Measurements from ENCODE around the gene PTPRC.

PTPRC gene

DNA sequence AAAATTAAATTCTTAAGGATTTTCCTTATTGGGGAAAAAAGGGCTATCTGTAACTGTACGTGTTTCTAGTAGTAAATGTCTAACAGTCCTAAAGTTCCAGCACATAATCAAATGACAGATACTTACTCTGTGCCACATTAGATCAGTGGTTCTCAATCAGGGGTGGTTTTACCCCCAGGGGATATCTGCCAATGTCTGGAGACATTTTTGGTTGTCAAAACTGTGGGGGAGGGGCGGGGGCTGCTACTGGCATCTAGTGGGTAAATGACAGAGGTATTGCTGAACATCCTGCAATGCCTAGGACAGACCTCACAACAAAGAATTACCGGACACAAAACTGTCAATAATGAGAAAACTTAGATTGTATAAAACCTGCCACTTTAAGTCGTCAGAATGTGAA lies 33.4 kb upstream of the PTPRC start:
- no peak overlapping the region for H3K9ac ChIP-seq (ENCODE audit: low read depth, low read length)
- no peak overlapping the region for H3K27ac ChIP-seq (ENCODE audit: low read depth, low read length)

DNA sequence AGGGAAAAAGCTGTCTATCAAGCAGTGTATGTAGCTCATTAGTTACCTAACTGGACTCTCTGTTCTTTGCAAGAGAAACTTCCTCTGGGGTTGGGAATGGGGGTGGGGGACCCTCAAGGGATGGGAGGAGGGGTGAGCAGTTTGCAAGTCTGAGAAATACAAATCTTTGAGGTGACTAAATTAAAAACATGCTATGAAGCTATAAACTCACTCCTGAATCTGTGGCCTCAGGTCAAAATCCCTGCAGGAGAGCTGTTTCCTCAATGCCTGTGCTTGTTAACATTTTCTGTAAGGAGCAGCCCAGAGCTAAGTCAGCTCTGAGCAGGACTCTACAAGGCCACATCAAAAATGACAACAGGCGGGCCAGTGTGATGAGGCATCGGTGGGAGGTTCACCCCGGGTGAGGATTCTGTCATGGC lies 32.8 kb upstream of the PTPRC start:
- Histone ChIP-seq H3K36me3 (ENCODE audit: control insufficient read depth, insufficient read depth, low read length) (no peaks in the 10 kb centered on the region), H3K27ac (ENCODE audit: low read depth, low read length) (peak overlapping the region; percentile 17)

More for the DNA sequence above, 33.4 kb upstream of the PTPRC start:
- Histone ChIP-seq H3K27me3 (ENCODE audit: control insufficient read depth, insufficient read depth, low read length) (no peaks in the 10 kb centered on the region), H3K36me3 (ENCODE audit: control insufficient read depth, insufficient read depth, low read length) (no peaks in the 10 kb centered on the region), H3K4me1 (ENCODE audit: control insufficient read depth, insufficient read depth, low read length) (peaks cover 13% of the 10 kb centered on the region; the same call in 1 of the 2 replicates), H3K4me3 (ENCODE audit: low read depth, low read length) (no peak overlapping the region), H3K9me3 (ENCODE audit: control insufficient read depth, insufficient read depth, low read length) (peaks cover 3% of the 10 kb centered on the region)

DNA sequence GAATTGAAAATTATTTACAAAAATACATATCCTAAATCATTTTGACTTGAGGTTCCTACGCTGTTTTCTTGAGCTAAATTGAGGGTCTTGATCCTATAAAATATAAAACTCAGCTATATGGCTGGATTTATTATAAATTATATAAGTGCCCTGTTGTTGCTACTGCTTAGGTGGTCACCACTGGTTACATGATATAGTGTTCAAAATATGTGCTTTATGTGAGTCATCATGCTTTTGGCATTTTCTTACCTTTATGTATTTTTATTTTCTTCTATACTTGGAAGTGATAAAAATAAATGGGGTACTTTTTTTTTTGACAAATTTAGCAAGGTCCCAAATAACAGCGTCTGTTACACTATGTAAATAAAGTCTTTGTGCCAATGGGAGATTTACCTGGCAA lies 31.1 kb upstream of the PTPRC start:
- Histone ChIP-seq H3K4me1 (ENCODE audit: control insufficient read depth, insufficient read depth, low read length) (peaks cover 6% of the 10 kb centered on the region; the same call in 1 of the 2 replicates), H3K9me3 (ENCODE audit: control insufficient read depth, insufficient read depth, low read length) (no peaks in the 10 kb centered on the region), H3K36me3 (ENCODE audit: control insufficient read depth, insufficient read depth, low read length) (no peaks in the 10 kb centered on the region), H3K9ac (ENCODE audit: low read depth, low read length) (no peak overlapping the region), H3K4me3 (ENCODE audit: low read depth, low read length) (no peak overlapping the region), H3K27ac (ENCODE audit: low read depth, low read length) (no peak overlapping the region), H3K27me3 (ENCODE audit: control insufficient read depth, insufficient read depth, low read length) (no peaks in the 10 kb centered on the region)

More for the DNA sequence above, 32.8 kb upstream of the PTPRC start:
- Histone ChIP-seq H3K9me3 (ENCODE audit: control insufficient read depth, insufficient read depth, low read length) (no peaks in the 10 kb centered on the region), H3K9ac (ENCODE audit: low read depth, low read length) (no peak overlapping the region), H3K27me3 (ENCODE audit: control insufficient read depth, insufficient read depth, low read length) (no peaks in the 10 kb centered on the region), H3K4me3 (ENCODE audit: low read depth, low read length) (no peak overlapping the region), H3K4me1 (ENCODE audit: control insufficient read depth, insufficient read depth, low read length) (peaks cover 10% of the 10 kb centered on the region; the same call in 1 of the 2 replicates)

DNA sequence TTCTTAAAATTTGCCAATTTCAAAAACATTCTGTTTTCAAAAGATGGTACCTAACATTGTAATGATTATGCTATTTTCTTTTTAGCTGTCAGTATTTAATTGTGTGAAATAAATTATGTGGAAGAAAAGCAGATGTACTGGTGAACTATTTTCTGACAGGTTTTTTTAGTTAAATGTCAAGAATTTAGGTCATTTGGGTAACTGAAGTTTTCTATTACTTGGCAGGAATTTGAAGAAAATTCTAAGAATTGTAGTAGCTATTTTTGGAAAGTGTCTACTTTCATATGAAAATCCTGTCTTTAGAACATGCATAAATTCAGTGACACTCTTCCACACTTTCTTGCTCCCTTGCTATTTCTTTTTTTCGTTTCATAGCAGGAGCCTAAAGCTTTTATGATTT lies 28.5 kb upstream of the PTPRC start:
- no peak overlapping the region for H3K9ac ChIP-seq (ENCODE audit: low read depth, low read length)
- H3K27me3 ChIP-seq (ENCODE audit: control insufficient read depth, insufficient read depth, low read length): no peaks in the 10 kb centered on the region
- H3K27ac ChIP-seq (ENCODE audit: low read depth, low read length): no peak overlapping the region
- H3K36me3 ChIP-seq (ENCODE audit: control insufficient read depth, insufficient read depth, low read length): no peaks in the 10 kb centered on the region
- H3K4me3 ChIP-seq (ENCODE audit: low read depth, low read length): no peak overlapping the region
- H3K9me3 ChIP-seq (ENCODE audit: control insufficient read depth, insufficient read depth, low read length): no peaks in the 10 kb centered on the region
- peaks cover 2% of the 10 kb centered on the region; the same call in 1 of the 2 replicates for H3K4me1 ChIP-seq (ENCODE audit: control insufficient read depth, insufficient read depth, low read length)

DNA sequence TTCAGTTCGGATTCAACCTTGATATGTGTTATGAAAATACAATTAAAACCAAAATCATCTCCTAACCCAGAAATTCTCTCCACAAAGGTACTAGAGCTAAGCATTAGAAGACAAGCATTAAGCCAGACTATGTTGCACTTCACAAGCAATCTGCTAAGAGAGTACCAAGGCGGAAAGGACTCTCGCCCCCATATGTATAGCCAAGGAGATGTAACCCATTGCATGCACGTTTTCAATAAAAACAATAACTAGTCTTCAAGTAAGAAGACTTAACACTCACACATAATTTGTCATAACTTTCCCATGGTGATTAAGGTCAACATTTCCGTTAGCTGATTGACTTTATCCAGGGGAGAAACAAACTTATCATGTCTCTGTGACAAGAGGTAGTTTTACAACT lies 27.6 kb upstream of the PTPRC start:
- no peak overlapping the region for H3K27ac ChIP-seq (ENCODE audit: low read depth, low read length)
- no peak overlapping the region for H3K9ac ChIP-seq (ENCODE audit: low read depth, low read length)
- H3K9me3 ChIP-seq (ENCODE audit: control insufficient read depth, insufficient read depth, low read length): no peaks in the 10 kb centered on the region
- H3K36me3 ChIP-seq (ENCODE audit: control insufficient read depth, insufficient read depth, low read length): no peaks in the 10 kb centered on the region
- no peak overlapping the region for H3K4me3 ChIP-seq (ENCODE audit: low read depth, low read length)
- no peaks in the 10 kb centered on the region for H3K27me3 ChIP-seq (ENCODE audit: control insufficient read depth, insufficient read depth, low read length)
- H3K4me1 ChIP-seq (ENCODE audit: control insufficient read depth, insufficient read depth, low read length): no peaks in the 10 kb centered on the region

DNA sequence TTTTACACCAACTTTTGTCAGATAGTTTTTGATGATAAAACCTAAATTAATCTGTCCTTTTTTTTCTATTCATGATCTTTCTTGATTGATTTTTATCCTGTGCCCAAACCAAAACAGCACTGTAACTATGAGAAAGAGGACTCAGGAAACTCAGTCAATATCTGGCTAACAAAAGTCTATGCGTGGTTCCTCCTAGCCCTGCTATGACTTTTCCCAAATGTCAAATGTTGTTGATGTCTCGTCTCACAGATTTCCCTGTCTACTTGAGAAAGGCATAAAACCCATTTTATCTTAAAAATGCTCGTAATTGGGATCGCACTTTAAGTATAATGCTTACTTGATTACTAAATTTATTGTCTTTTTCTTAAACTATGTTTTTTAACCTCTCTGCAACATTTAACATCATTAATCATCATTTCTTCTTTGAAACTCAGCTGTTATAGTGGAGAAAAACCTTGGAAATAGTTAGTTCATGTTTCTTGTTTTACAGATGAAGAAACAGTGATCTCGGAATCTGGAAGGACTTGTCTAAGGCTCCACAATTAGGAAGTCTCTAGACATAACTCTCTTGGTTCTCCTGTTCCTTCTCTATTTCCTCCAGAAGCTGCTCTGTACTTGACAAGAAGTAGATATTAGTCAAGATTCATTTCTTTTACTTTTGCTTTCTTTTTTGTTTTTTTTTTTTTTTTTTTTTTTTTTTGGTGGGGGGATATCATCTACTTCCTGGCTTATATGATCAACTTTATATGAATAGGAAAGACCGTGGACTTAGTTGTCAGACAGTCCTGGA lies 26.2 kb upstream of the PTPRC start:
- H3K27me3 ChIP-seq (ENCODE audit: control insufficient read depth, insufficient read depth, low read length): no peaks in the 10 kb centered on the region
- no peaks in the 10 kb centered on the region for H3K36me3 ChIP-seq (ENCODE audit: control insufficient read depth, insufficient read depth, low read length)
- no peaks in the 10 kb centered on the region for H3K4me1 ChIP-seq (ENCODE audit: control insufficient read depth, insufficient read depth, low read length)
- no peak overlapping the region for H3K4me3 ChIP-seq (ENCODE audit: low read depth, low read length)
- H3K9me3 ChIP-seq (ENCODE audit: control insufficient read depth, insufficient read depth, low read length): no peaks in the 10 kb centered on the region
- no peak overlapping the region for H3K27ac ChIP-seq (ENCODE audit: low read depth, low read length)
- no peak overlapping the region for H3K9ac ChIP-seq (ENCODE audit: low read depth, low read length)

DNA sequence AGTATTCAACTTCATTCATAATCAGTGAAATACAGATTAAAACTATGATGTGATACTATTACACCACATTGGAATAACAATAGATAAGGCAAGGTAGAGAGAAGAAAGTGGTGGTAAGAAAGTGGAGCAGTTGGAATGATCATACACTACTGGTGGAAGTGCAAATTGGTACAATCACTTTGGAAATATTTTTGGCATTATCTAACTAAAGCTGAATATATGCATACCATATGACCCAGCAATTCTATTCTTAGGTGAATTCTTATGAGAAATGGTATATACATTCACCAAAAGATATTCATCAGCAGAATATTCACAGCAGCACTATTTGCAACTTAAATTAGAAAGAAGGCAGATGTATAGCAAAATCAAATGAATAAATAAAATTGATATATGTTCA lies 21.4 kb upstream of the PTPRC start:
- H3K9ac ChIP-seq (ENCODE audit: low read depth, low read length): no peak overlapping the region
- H3K27me3 ChIP-seq (ENCODE audit: control insufficient read depth, insufficient read depth, low read length): no peaks in the 10 kb centered on the region
- no peak overlapping the region for H3K27ac ChIP-seq (ENCODE audit: low read depth, low read length)
- no peaks in the 10 kb centered on the region for H3K9me3 ChIP-seq (ENCODE audit: control insufficient read depth, insufficient read depth, low read length)
- H3K4me3 ChIP-seq (ENCODE audit: low read depth, low read length): no peak overlapping the region
- no peaks in the 10 kb centered on the region for H3K4me1 ChIP-seq (ENCODE audit: control insufficient read depth, insufficient read depth, low read length)
- no peaks in the 10 kb centered on the region for H3K36me3 ChIP-seq (ENCODE audit: control insufficient read depth, insufficient read depth, low read length)

DNA sequence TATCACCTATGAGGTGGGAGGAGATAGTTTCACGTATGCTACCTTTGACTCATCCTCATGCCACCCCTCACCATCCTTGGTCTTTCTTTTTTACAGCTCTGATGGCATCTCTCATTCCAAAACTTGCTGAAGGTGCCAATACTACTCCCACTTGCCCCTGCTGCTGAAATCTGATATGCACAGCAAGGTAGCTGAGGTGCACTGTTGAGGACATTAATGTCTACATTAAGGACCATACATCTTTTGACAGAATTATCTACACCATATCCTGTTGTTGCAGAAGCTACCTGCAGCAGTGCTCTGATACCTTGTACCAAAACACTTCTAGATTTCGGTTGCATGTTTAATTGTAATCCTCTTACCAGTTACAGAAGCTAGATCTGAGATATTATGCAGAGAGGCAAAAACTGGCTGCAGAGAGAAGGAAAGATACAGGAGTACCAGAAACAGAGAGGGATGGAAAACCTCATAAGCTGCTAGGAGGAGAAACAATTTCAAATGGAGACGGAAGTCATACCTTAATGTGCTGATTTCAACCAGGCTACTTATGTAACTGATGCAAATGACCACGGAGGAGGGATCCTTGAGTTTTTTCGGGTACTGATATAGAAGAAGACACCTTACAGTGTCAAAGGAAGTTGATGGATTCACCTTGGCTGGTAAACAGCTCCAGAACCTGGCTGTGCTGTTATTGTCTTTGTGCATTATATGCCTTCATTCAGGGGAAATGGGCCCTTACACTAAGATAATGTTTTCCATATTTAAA lies 19.3 kb upstream of the PTPRC start:
- no peak overlapping the region for H3K9ac ChIP-seq (ENCODE audit: low read depth, low read length)
- H3K36me3 ChIP-seq (ENCODE audit: control insufficient read depth, insufficient read depth, low read length): no peaks in the 10 kb centered on the region
- H3K27ac ChIP-seq (ENCODE audit: low read depth, low read length): no peak overlapping the region
- H3K27me3 ChIP-seq (ENCODE audit: control insufficient read depth, insufficient read depth, low read length): no peaks in the 10 kb centered on the region
- no peak overlapping the region for H3K4me3 ChIP-seq (ENCODE audit: low read depth, low read length)
- H3K4me1 ChIP-seq (ENCODE audit: control insufficient read depth, insufficient read depth, low read length): no peaks in the 10 kb centered on the region
- no peaks in the 10 kb centered on the region for H3K9me3 ChIP-seq (ENCODE audit: control insufficient read depth, insufficient read depth, low read length)

DNA sequence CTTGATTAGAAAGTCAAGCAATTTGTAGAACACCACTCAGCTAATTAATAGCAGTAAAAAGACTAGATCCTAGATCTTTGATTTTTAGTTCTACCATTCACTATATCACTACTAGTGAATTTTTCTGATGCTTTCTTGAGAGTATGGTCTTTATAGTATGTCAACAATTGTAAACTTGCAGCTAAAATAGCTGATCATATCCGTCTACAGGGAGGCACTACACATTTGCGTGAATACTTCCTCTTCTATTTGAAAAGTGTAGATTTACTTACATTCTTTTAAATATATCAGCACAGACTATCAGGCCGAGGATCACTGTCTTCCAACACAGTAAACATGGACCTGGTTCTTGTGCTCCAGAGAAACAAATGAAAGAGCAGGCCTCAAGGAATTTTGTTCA lies 18.6 kb upstream of the PTPRC start:
- Histone ChIP-seq H3K27ac (ENCODE audit: low read depth, low read length) (no peak overlapping the region), H3K36me3 (ENCODE audit: control insufficient read depth, insufficient read depth, low read length) (no peaks in the 10 kb centered on the region), H3K9ac (ENCODE audit: low read depth, low read length) (no peak overlapping the region), H3K4me1 (ENCODE audit: control insufficient read depth, insufficient read depth, low read length) (no peaks in the 10 kb centered on the region), H3K9me3 (ENCODE audit: control insufficient read depth, insufficient read depth, low read length) (no peaks in the 10 kb centered on the region), H3K4me3 (ENCODE audit: low read depth, low read length) (no peak overlapping the region), H3K27me3 (ENCODE audit: control insufficient read depth, insufficient read depth, low read length) (no peaks in the 10 kb centered on the region)

DNA sequence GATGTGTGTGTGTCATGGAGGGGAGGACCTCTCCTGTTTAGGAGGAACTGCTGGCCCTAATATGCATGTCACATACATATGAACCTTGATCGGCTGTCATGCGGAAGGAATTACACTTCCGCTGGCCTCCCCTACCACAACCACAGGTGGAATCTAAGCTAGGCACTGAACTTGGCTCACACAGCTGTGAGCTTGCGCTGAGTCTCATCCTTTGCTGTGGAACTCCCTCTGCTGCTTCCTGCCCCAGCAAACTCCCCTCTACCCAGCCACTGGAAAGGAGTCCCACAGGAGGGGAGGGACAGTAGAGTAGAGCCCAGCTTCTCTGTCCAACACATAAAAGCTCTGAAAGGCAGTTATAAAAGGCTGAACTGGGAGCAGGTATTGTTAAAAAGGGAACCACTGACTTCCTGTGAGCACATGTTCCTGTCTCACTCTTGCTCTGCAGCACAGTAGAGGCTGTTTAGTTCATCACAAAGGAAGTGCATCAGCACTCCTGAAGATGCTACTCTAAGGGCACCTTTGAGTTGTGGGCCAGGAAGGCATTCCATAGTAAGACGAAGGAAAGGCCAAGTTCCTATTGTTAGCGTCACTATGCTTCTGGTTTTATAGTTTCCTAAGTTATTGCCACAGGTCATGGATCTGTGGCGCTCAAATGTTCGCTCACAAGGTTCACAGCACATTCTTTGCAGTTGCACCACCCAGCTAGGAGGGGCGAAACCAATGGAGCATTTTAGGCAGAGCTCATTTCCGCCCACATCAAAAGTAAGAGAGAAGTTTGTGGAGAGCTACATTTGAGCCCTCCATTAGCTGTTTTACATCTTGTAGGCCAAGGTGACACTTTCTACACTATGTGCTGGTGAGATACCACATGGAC lies 17.7 kb upstream of the PTPRC start:
- no peaks in the 10 kb centered on the region for H3K9me3 ChIP-seq (ENCODE audit: control insufficient read depth, insufficient read depth, low read length)
- H3K9ac ChIP-seq (ENCODE audit: low read depth, low read length): no peak overlapping the region
- H3K27ac ChIP-seq (ENCODE audit: low read depth, low read length): no peak overlapping the region
- H3K36me3 ChIP-seq (ENCODE audit: control insufficient read depth, insufficient read depth, low read length): no peaks in the 10 kb centered on the region
- H3K4me3 ChIP-seq (ENCODE audit: low read depth, low read length): no peak overlapping the region
- no peaks in the 10 kb centered on the region for H3K27me3 ChIP-seq (ENCODE audit: control insufficient read depth, insufficient read depth, low read length)
- no peaks in the 10 kb centered on the region for H3K4me1 ChIP-seq (ENCODE audit: control insufficient read depth, insufficient read depth, low read length)
